ENCODE results near the gene NKX6-2.
"Not testable (repeated sequence)": the region's sequence is repeated elsewhere in the genome, so short reads cannot be mapped to it uniquely, and the experiment has no call there.

The NKX6-2 gene

GRCh38 chr10:132774181-132774901 lies 11.6 kb downstream of the NKX6-2 start:
- no peak overlapping the region for H3K4me3 ChIP-seq (ENCODE audit: low read length)
- no peaks in the 10 kb centered on the region for H3K27me3 ChIP-seq (ENCODE audit: control insufficient read depth, insufficient read depth, low read length)
- no peak overlapping the region for H3K4me2 ChIP-seq (ENCODE audit: low read length)
- no peaks in the 10 kb centered on the region for H3K4me1 ChIP-seq (ENCODE audit: control insufficient read depth, insufficient read depth, low read length)
- no peaks in the 10 kb centered on the region for H3K9me3 ChIP-seq (replicated peaks; ENCODE audit: low read length)
- no peaks in the 10 kb centered on the region for H3K36me3 ChIP-seq (ENCODE audit: insufficient read depth, low read length)
- H3K9ac ChIP-seq (ENCODE audit: low read depth, low read length): no peak overlapping the region

GRCh38 chr10:132772816-132773215 lies 13.1 kb downstream of the NKX6-2 start:
- not testable (repeated sequence) for H3K4me2 ChIP-seq (ENCODE audit: low read length); H3K4me1 ChIP-seq (ENCODE audit: control insufficient read depth, insufficient read depth, low read length); H3K4me3 ChIP-seq (ENCODE audit: low read length); H3K9me3 ChIP-seq (replicated peaks; ENCODE audit: low read length); H3K9ac ChIP-seq (ENCODE audit: low read depth, low read length); H3K36me3 ChIP-seq (ENCODE audit: insufficient read depth, low read length); H3K27me3 ChIP-seq (ENCODE audit: control insufficient read depth, insufficient read depth, low read length)

- H3K36me3 ChIP-seq (ENCODE audit: insufficient read depth, low read length): no peaks in the 10 kb centered on the region
- H3K4me1 ChIP-seq (ENCODE audit: control insufficient read depth, insufficient read depth, low read length): no peaks in the 10 kb centered on the region
- no peak overlapping the region for H3K4me2 ChIP-seq (ENCODE audit: low read length)
- H3K4me3 ChIP-seq (ENCODE audit: low read length): no peak overlapping the region
- no peak overlapping the region for H3K9ac ChIP-seq (ENCODE audit: low read depth, low read length)
- H3K27me3 ChIP-seq (ENCODE audit: control insufficient read depth, insufficient read depth, low read length): no peaks in the 10 kb centered on the region
- H3K9me3 ChIP-seq (replicated peaks; ENCODE audit: low read length): no peaks in the 10 kb centered on the region
These were observed 15.6 kb downstream of the NKX6-2 start for GRCh38 chr10:132770061-132771021.

- H3K9ac ChIP-seq (ENCODE audit: low read depth, low read length): no peak overlapping the region
- no peaks in the 10 kb centered on the region for H3K36me3 ChIP-seq (ENCODE audit: insufficient read depth, low read length)
- no peaks in the 10 kb centered on the region for H3K9me3 ChIP-seq (replicated peaks; ENCODE audit: low read length)
- no peaks in the 10 kb centered on the region for H3K4me1 ChIP-seq (ENCODE audit: control insufficient read depth, insufficient read depth, low read length)
- H3K4me3 ChIP-seq (ENCODE audit: low read length): no peak overlapping the region
- H3K4me2 ChIP-seq (ENCODE audit: low read length): no peak overlapping the region
- H3K27me3 ChIP-seq (ENCODE audit: control insufficient read depth, insufficient read depth, low read length): no peaks in the 10 kb centered on the region
These were observed 17.4 kb downstream of the NKX6-2 start for GRCh38 chr10:132768346-132769248.

GRCh38 chr10:132766291-132766690 lies 19.7 kb downstream of the NKX6-2 start:
- no peak overlapping the region for H3K9ac ChIP-seq (ENCODE audit: low read depth, low read length)
- H3K27me3 ChIP-seq (ENCODE audit: control insufficient read depth, insufficient read depth, low read length): no peaks in the 10 kb centered on the region
- H3K4me3 ChIP-seq (ENCODE audit: low read length): no peak overlapping the region
- no peaks in the 10 kb centered on the region for H3K9me3 ChIP-seq (replicated peaks; ENCODE audit: low read length)
- H3K36me3 ChIP-seq (ENCODE audit: insufficient read depth, low read length): no peaks in the 10 kb centered on the region
- H3K4me1 ChIP-seq (ENCODE audit: control insufficient read depth, insufficient read depth, low read length): no peaks in the 10 kb centered on the region
- H3K4me2 ChIP-seq (ENCODE audit: low read length): no peak overlapping the region

GRCh38 chr10:132765435-132765834 lies 20.5 kb downstream of the NKX6-2 start:
- H3K9me3 ChIP-seq (replicated peaks; ENCODE audit: low read length): no peaks in the 10 kb centered on the region
- H3K27me3 ChIP-seq (ENCODE audit: control insufficient read depth, insufficient read depth, low read length): no peaks in the 10 kb centered on the region
- H3K4me3 ChIP-seq (ENCODE audit: low read length): no peak overlapping the region
- no peaks in the 10 kb centered on the region for H3K36me3 ChIP-seq (ENCODE audit: insufficient read depth, low read length)
- no peak overlapping the region for H3K4me2 ChIP-seq (ENCODE audit: low read length)
- no peaks in the 10 kb centered on the region for H3K4me1 ChIP-seq (ENCODE audit: control insufficient read depth, insufficient read depth, low read length)
- H3K9ac ChIP-seq (ENCODE audit: low read depth, low read length): no peak overlapping the region

- no peak overlapping the region for H3K4me3 ChIP-seq (ENCODE audit: low read length)
- H3K9ac ChIP-seq (ENCODE audit: low read depth, low read length): no peak overlapping the region
- no peaks in the 10 kb centered on the region for H3K36me3 ChIP-seq (ENCODE audit: insufficient read depth, low read length)
- no peaks in the 10 kb centered on the region for H3K4me1 ChIP-seq (ENCODE audit: control insufficient read depth, insufficient read depth, low read length)
- H3K27me3 ChIP-seq (ENCODE audit: control insufficient read depth, insufficient read depth, low read length): no peaks in the 10 kb centered on the region
- H3K9me3 ChIP-seq (replicated peaks; ENCODE audit: low read length): no peaks in the 10 kb centered on the region
- no peak overlapping the region for H3K4me2 ChIP-seq (ENCODE audit: low read length)
These were observed 21.8 kb downstream of the NKX6-2 start for GRCh38 chr10:132764108-132764507.

GRCh38 chr10:132763545-132763944 lies 22.4 kb downstream of the NKX6-2 start:
- Histone ChIP-seq H3K4me2 (ENCODE audit: low read length) (no peak overlapping the region), H3K9me3 (replicated peaks; ENCODE audit: low read length) (no peaks in the 10 kb centered on the region), H3K4me3 (ENCODE audit: low read length) (no peak overlapping the region), H3K4me1 (ENCODE audit: control insufficient read depth, insufficient read depth, low read length) (no peaks in the 10 kb centered on the region), H3K9ac (ENCODE audit: low read depth, low read length) (no peak overlapping the region), H3K36me3 (ENCODE audit: insufficient read depth, low read length) (no peaks in the 10 kb centered on the region), H3K27me3 (ENCODE audit: control insufficient read depth, insufficient read depth, low read length) (no peaks in the 10 kb centered on the region)

GRCh38 chr10:132762267-132762666 lies 23.7 kb downstream of the NKX6-2 start:
- no peak overlapping the region for H3K4me2 ChIP-seq (ENCODE audit: low read length)
- no peaks in the 10 kb centered on the region for H3K9me3 ChIP-seq (replicated peaks; ENCODE audit: low read length)
- no peaks in the 10 kb centered on the region for H3K36me3 ChIP-seq (ENCODE audit: insufficient read depth, low read length)
- no peaks in the 10 kb centered on the region for H3K4me1 ChIP-seq (ENCODE audit: control insufficient read depth, insufficient read depth, low read length)
- no peaks in the 10 kb centered on the region for H3K27me3 ChIP-seq (ENCODE audit: control insufficient read depth, insufficient read depth, low read length)
- H3K4me3 ChIP-seq (ENCODE audit: low read length): no peak overlapping the region
- no peak overlapping the region for H3K9ac ChIP-seq (ENCODE audit: low read depth, low read length)

- no peak overlapping the region for H3K4me3 ChIP-seq (ENCODE audit: low read length)
- no peak overlapping the region for H3K9ac ChIP-seq (ENCODE audit: low read depth, low read length)
- no peaks in the 10 kb centered on the region for H3K27me3 ChIP-seq (ENCODE audit: control insufficient read depth, insufficient read depth, low read length)
- H3K9me3 ChIP-seq (replicated peaks; ENCODE audit: low read length): no peaks in the 10 kb centered on the region
- no peaks in the 10 kb centered on the region for H3K36me3 ChIP-seq (ENCODE audit: insufficient read depth, low read length)
- no peaks in the 10 kb centered on the region for H3K4me1 ChIP-seq (ENCODE audit: control insufficient read depth, insufficient read depth, low read length)
- H3K4me2 ChIP-seq (ENCODE audit: low read length): no peak overlapping the region
These were observed 24.4 kb downstream of the NKX6-2 start for GRCh38 chr10:132761395-132762060.

GRCh38 chr10:132758865-132759264 lies 27.1 kb downstream of the NKX6-2 start:
- Histone ChIP-seq H3K4me1 (ENCODE audit: control insufficient read depth, insufficient read depth, low read length) (no peaks in the 10 kb centered on the region), H3K9me3 (replicated peaks; ENCODE audit: low read length) (no peaks in the 10 kb centered on the region), H3K4me2 (ENCODE audit: low read length) (no peak overlapping the region), H3K36me3 (ENCODE audit: insufficient read depth, low read length) (no peaks in the 10 kb centered on the region), H3K9ac (ENCODE audit: low read depth, low read length) (no peak overlapping the region), H3K27me3 (ENCODE audit: control insufficient read depth, insufficient read depth, low read length) (no peaks in the 10 kb centered on the region), H3K4me3 (ENCODE audit: low read length) (no peak overlapping the region)

All from skeletal muscle satellite cell (primary cell).